ENCODE measurements around the gene EMB. TPM values are rescaled to one million over a fixed set of nuclear protein-coding genes. Genes with fewer than 3 reads are reported as not detected.
A peak's percentile ranks its signal among the peaks of the same experiment; 100 is the strongest.

Gene EMB
- total and polyA plus RNA-seq, 2 of the 4 experiments (the other 2 are of a cell fraction): 1.2 to 1.4 TPM

- Histone ChIP-seq H3K79me1 (ENCODE audit: low read depth in 1 of 2, low read length in 2 of 2) (no peaks in the 10 kb centered on the region), H3K4me1 (ENCODE audit: control insufficient read depth, insufficient read depth, low read length) (no peaks in the 10 kb centered on the region), H2BK15ac (ENCODE audit: low read depth, low read length) (no peak overlapping the region), H2AK9ac (replicated peaks; ENCODE audit: low read depth, low read length, poor library complexity) (no peak overlapping the region), H3K4me2 (ENCODE audit: low read depth, low read length) (no peak overlapping the region), H2AFZ (replicated peaks; ENCODE audit: low read length, poor library complexity) (no peak overlapping the region), H3K27ac (ENCODE audit: insufficient read depth, low read length) (no peak overlapping the region), H3K23ac (ENCODE audit: low read depth, low read length) (no peak overlapping the region), H2BK120ac (ENCODE audit: low read depth, low read length) (no peak overlapping the region), H2BK5ac (ENCODE audit: low read depth, low read length, poor library complexity, severe bottlenecking) (no peak overlapping the region), H3K9me3 (ENCODE audit: control insufficient read depth, insufficient read depth, low read length) (no peaks in the 10 kb centered on the region), H4K20me1 (ENCODE audit: insufficient read depth, low read length) (no peaks in the 10 kb centered on the region), H3K14ac (replicated peaks; ENCODE audit: low read depth, low read length) (no peak overlapping the region), H3K56ac (ENCODE audit: extremely low read depth, insufficient read depth, low read length) (no peak overlapping the region), H4K5ac (ENCODE audit: low read depth, low read length) (no peak overlapping the region), H3K18ac (ENCODE audit: low read depth, low read length) (no peak overlapping the region), H3K9ac (ENCODE audit: low read depth, low read length) (no peak overlapping the region), H3K36me3 (ENCODE audit: control insufficient read depth, insufficient read depth, low read length) (no peaks in the 10 kb centered on the region), H4K91ac (ENCODE audit: insufficient read depth, low read depth, low read length) (no peak overlapping the region), H2AK5ac (ENCODE audit: low read depth, low read length) (no peak overlapping the region), H3K9me1 (ENCODE audit: insufficient read depth, low read length) (no peaks in the 10 kb centered on the region), H3K4ac (ENCODE audit: low read depth, low read length) (no peak overlapping the region), H4K8ac (ENCODE audit: low read depth in 2 of 2, low read length in 2 of 2) (no peak overlapping the region), H2BK20ac (ENCODE audit: low read depth, low read length) (no peak overlapping the region), H3K4me3 (ENCODE audit: insufficient read depth, low read depth, low read length) (no peak overlapping the region), H3K27me3 (ENCODE audit: control insufficient read depth, insufficient read depth, low read length) (no peaks in the 10 kb centered on the region)
- peak; percentile 11 for DNase-seq
- ATAC-seq (ENCODE audit: low read depth): no peak
- intact Hi-C loops (cut with micrococcal nuclease): no loop called here
- dilution Hi-C loops (cut with HindIII; ENCODE audit: low sequenced_read_pairs, unreplicated experiment): no loop called here
- ChIA-PET CTCF (no interaction called here), POLR2A (ENCODE audit: unreplicated experiment) (no interaction called here)
- TF ChIP-seq CHD1 (IDR thresholded peaks at IDR 0.05; ENCODE audit: low read depth, low read length) (no peak), SMC3 (IDR thresholded peaks at IDR 0.05; ENCODE audit: low read depth, low read length) (no peak), BHLHE40 (IDR thresholded peaks at IDR 0.05; ENCODE audit: low read depth, low read length) (no peak), MAFK (IDR thresholded peaks at IDR 0.05; ENCODE audit: low read depth, low read length) (no peak), NFE2L2 (IDR thresholded peaks at IDR 0.05; ENCODE audit: low read depth, low read length) (no peak), RFX5 (IDR thresholded peaks at IDR 0.05; ENCODE audit: low read depth, low read length) (no peak), POLR2A (IDR thresholded peaks at IDR 0.05; ENCODE audit: low read depth, low read length) (no peak), ELK1 (IDR thresholded peaks at IDR 0.05; ENCODE audit: borderline replicate concordance, low read depth, low read length) (no peak), FOS (IDR thresholded peaks at IDR 0.05; ENCODE audit: low read depth, low read length) (no peak), CEBPB (IDR thresholded peaks at IDR 0.05; ENCODE audit: low read depth, low read length) (no peak), RAD21 (IDR thresholded peaks at IDR 0.05; ENCODE audit: low read length) (no peak), RCOR1 (IDR thresholded peaks at IDR 0.05; ENCODE audit: insufficient replicate concordance, low read length) (no peak), MXI1 (IDR thresholded peaks at IDR 0.05; ENCODE audit: borderline replicate concordance, low read depth, low read length) (no peak), USF2 (IDR thresholded peaks at IDR 0.05; ENCODE audit: low read depth, low read length) (no peak)
- TF ChIP-seq, protein P1, sequence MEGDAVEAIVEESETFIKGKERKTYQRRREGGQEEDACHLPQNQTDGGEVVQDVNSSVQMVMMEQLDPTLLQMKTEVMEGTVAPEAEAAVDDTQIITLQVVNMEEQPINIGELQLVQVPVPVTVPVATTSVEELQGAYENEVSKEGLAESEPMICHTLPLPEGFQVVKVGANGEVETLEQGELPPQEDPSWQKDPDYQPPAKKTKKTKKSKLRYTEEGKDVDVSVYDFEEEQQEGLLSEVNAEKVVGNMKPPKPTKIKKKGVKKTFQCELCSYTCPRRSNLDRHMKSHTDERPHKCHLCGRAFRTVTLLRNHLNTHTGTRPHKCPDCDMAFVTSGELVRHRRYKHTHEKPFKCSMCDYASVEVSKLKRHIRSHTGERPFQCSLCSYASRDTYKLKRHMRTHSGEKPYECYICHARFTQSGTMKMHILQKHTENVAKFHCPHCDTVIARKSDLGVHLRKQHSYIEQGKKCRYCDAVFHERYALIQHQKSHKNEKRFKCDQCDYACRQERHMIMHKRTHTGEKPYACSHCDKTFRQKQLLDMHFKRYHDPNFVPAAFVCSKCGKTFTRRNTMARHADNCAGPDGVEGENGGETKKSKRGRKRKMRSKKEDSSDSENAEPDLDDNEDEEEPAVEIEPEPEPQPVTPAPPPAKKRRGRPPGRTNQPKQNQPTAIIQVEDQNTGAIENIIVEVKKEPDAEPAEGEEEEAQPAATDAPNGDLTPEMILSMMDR (conservative IDR thresholded peaks at IDR 0.05; ENCODE audit: low read depth, low read length): no peak
- BruUV-seq (replicated peaks): no TSS peak
- in situ Hi-C loops (cut with MboI; ENCODE audit: low sequenced_read_pairs): no loop called here
- no CpG with 5 or more reads among the region's 1 CpG for WGBS, 2 experiments (ENCODE audit: extremely low coverage in 2 of 2, insufficient read length in 1 of 2)
Measured at GRCh38 chr5:50406877-50407276, 34.2 kb downstream of the EMB start.

Data from IMR-90 (cell line).